Activated CD8-positive, alpha-beta memory T cell treated with anti-CD3 and anti-CD28 coated beads for 1 hour (primary cell): ENCODE results near the gene DRG2.

ENCODE experiments used
- DNase-seq, 2 donors: peaks; one replicate each; pipeline ENCODE4 v3.0.0-alpha.2; 2020; ENCODE audit warnings: low read depth in 1 of 2; ENCODE audit errors: extremely low read depth in 1 of 2

Gene DRG2

GRCh38 chr17:18074566-18075272, 13.0 kb upstream of the DRG2 start:
- DNase-seq, result no peak

- no peak for DNase-seq
Measured at GRCh38 chr17:18076936-18077335, 10.8 kb upstream of the DRG2 start.

- no peak for DNase-seq
Measured at GRCh38 chr17:18079543-18079942, 8.2 kb upstream of the DRG2 start.

- DNase-seq, result no peak
Measured at GRCh38 chr17:18084256-18084655, 3.5 kb upstream of the DRG2 start.

- no peak for DNase-seq
Measured at GRCh38 chr17:18089613-18090012, 1.9 kb downstream of the DRG2 start.

GRCh38 chr17:18093616-18094408, 6.1 kb downstream of the DRG2 start:
- DNase-seq, result no peak

- DNase-seq, result no peak
Measured at GRCh38 chr17:18094409-18094807, 6.7 kb downstream of the DRG2 start.

GRCh38 chr17:18099516-18099915, 11.8 kb downstream of the DRG2 start:
- no peak for DNase-seq

- no peak for DNase-seq
Measured at GRCh38 chr17:18100616-18101015, 12.9 kb downstream of the DRG2 start.

GRCh38 chr17:18101828-18102227, 14.1 kb downstream of the DRG2 start:
- no peak for DNase-seq

- no peak for DNase-seq
Measured at GRCh38 chr17:18102640-18103039, 14.9 kb downstream of the DRG2 start.

GRCh38 chr17:18105027-18105426, 17.3 kb downstream of the DRG2 start:
- DNase-seq, result no peak

- no peak for DNase-seq
Measured at GRCh38 chr17:18105595-18105994, 17.8 kb downstream of the DRG2 start.

- DNase-seq, result no peak
Measured at GRCh38 chr17:18106211-18106610, 18.5 kb downstream of the DRG2 start.

GRCh38 chr17:18107061-18107790, 19.5 kb downstream of the DRG2 start:
- no peak for DNase-seq

- no peak for DNase-seq
Measured at GRCh38 chr17:18107971-18108370, 20.2 kb downstream of the DRG2 start.

- no peak for DNase-seq
Measured at GRCh38 chr17:18108401-18109312, 20.9 kb downstream of the DRG2 start, which contains the start of gene MYO15A. Gene MYO15A (plus strand): TSS chr17:18108756. CDS start chr17:18118801, 10,045 bp downstream.

GRCh38 chr17:18109935-18110485, 22.3 kb downstream of the DRG2 start:
- no peak for DNase-seq

GRCh38 chr17:18110636-18111145, 22.9 kb downstream of the DRG2 start:
- DNase-seq, result no peak
